Endometrial microvascular endothelial cells (primary cell): ENCODE data around the gene MRPL4. TPM values are rescaled to one million over a fixed set of nuclear protein-coding genes. Genes with fewer than 3 reads are reported as not detected.

Experiments used
- in situ Hi-C: cut with HindIII; loops from 2 replicates; pipeline ENCODE4 v1.10.0; 2017; ENCODE audit warnings: low sequenced_read_pairs, low pct_unique_long_range_greater_than_20kb; ENCODE audit errors: inconsistent ontology term
- total RNA-seq: library from RNA; depleted of rRNA; stranded (reverse); fragments of >200 nt; gene quantifications from one replicate; pipeline ENCODE4 v1.2.3, GENCODE V29; 2015; ENCODE audit errors: inconsistent ontology term

The MRPL4 gene
- 117 TPM for total RNA-seq

- in situ Hi-C loops = no loop called here
Observed at GRCh38 chr19:10251792-10252694, at the start of gene MRPL4. MRPL4 (plus strand) TSS chr19:10252214; CDS start chr19:10252254, 40 bp downstream.

GRCh38 chr19:10203686-10204085 lies 48.3 kb upstream of the MRPL4 start:
- in situ Hi-C loops = no loop called here

- in situ Hi-C loops = no loop called here
Observed at GRCh38 chr19:10205636-10206035, 46.4 kb upstream of the MRPL4 start.

GRCh38 chr19:10206226-10206885 lies 45.7 kb upstream of the MRPL4 start:
- in situ Hi-C loops = no loop called here

- in situ Hi-C loops = no loop called here
Observed at GRCh38 chr19:10207026-10207425, 45.0 kb upstream of the MRPL4 start.

GRCh38 chr19:10209315-10209714 lies 42.7 kb upstream of the MRPL4 start:
- in situ Hi-C loops = no loop called here

GRCh38 chr19:10211061-10211460 lies 41.0 kb upstream of the MRPL4 start:
- in situ Hi-C loops = no loop called here

GRCh38 chr19:10211691-10212090 lies 40.3 kb upstream of the MRPL4 start:
- in situ Hi-C loops = no loop called here

GRCh38 chr19:10214784-10215183 lies 37.2 kb upstream of the MRPL4 start:
- in situ Hi-C loops = no loop called here

GRCh38 chr19:10217085-10217484 lies 34.9 kb upstream of the MRPL4 start:
- in situ Hi-C loops = no loop called here

GRCh38 chr19:10219678-10220077 lies 32.3 kb upstream of the MRPL4 start:
- in situ Hi-C loops = no loop called here

- in situ Hi-C loops = no loop called here
Observed at GRCh38 chr19:10220695-10221094, 31.3 kb upstream of the MRPL4 start.

GRCh38 chr19:10222201-10222890 lies 29.7 kb upstream of the MRPL4 start:
- in situ Hi-C loops = no loop called here

GRCh38 chr19:10223488-10224213 lies 28.4 kb upstream of the MRPL4 start:
- in situ Hi-C loops = no loop called here

GRCh38 chr19:10224337-10224736 lies 27.7 kb upstream of the MRPL4 start:
- in situ Hi-C loops = no loop called here

GRCh38 chr19:10226021-10226375 lies 26.0 kb upstream of the MRPL4 start:
- in situ Hi-C loops = no loop called here

- in situ Hi-C loops = no loop called here
Observed at GRCh38 chr19:10226376-10227025, 25.5 kb upstream of the MRPL4 start.
